GM19468 (cell line): ENCODE measurements around the gene NLRC5.

ENCODE experiments used
- ATAC-seq: cut with Tn5 transposase; IDR thresholded peaks from one replicate; pipeline ENCODE4 v1.9.1; 2021; ENCODE audit warnings: mild to moderate bottlenecking, moderate library complexity, moderate number of reproducible peaks; ENCODE audit not compliant: unreplicated experiment; ENCODE audit errors: extremely low read depth

NLRC5 gene

GRCh38 chr16:57113042-57113453 is 123.7 kb downstream of the NLRC5 start:
- ATAC-seq, result no peak

DNA sequence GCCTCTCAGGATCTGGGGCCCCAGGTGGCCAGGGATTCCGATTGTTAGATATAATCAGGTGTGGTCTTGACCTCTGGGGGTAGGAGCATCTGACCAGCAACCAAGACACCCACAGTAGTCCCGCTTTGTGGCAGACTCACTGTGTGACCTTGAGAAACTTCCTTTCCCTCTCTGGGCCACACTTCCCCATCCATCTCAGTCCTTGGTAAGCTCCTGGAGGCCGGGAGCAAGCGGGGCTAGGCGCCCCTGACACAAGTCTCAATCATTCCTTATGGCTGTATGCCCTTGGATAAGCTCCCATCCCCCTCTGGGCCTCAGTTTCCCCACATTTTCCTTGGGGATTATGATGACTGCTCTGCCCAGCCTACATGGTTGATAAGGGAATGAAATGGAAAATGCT is 124.3 kb downstream of the NLRC5 start:
- no peak for ATAC-seq

DNA sequence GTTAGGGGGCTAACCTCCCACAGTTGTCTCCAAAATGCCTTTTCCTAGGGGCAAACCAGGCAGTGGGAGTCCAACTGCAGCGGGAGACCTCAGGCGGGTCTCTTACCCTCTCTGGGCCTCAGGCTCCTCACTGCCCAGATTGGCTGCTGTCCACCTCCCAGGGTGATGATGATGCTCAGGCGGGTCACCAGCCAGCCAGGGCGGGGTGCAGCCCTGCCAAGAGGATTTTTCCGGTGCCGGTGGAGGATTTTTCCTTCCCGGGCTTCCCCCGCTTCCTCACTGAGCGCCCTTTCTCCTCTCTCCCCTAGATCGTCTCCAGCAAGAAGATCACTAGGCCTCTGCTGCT is 125.8 kb downstream of the NLRC5 start:
- no peak for ATAC-seq

- no peak for ATAC-seq
Measured at GRCh38 chr16:57115514-57116182, 126.3 kb downstream of the NLRC5 start.

- ATAC-seq, result no peak
Measured at GRCh38 chr16:57118461-57119084, 129.2 kb downstream of the NLRC5 start.

DNA sequence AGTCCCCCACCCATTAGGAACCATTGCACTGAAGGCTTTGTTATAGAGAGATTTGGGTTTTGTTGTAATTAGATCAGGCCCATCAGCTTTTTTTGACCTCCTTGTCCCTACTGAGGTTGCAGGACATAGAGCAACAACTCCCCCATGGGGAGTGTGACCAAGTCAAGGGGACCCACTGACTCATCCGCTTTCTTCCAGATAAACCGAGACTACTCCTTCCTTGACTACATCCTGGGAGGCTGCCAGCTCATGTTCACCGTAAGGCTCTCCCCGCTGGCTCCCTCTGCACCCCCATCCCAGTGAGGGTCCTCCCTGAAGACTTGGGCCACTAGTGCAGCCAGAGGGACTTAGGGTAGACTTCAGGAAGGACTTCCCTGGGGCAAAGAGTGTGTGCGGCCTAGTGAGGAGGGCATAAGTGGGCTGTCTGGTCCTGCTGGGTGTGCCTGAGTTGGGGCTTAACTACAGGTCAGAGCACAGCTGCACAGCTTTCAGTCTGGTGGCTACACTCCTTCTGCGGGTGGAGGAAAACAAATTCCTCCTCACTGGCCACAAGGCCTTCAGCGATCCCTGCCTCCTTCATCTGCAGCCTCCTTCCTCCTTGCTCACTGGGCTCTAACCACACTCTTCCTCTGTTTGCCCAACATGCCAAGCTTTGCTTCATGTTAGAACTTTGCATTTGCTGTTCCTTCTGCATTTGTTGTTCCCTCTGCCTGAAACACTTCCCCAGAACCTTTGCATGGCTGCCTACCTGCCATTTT is 134.0 kb downstream of the NLRC5 start:
- no peak for ATAC-seq

- ATAC-seq, result no peak
Measured at GRCh38 chr16:57123974-57124674, 134.8 kb downstream of the NLRC5 start.

GRCh38 chr16:57125376-57125775 is 136.0 kb downstream of the NLRC5 start:
- no peak for ATAC-seq

- no peak for ATAC-seq
Measured at GRCh38 chr16:57125969-57126368, 136.6 kb downstream of the NLRC5 start.

GRCh38 chr16:57126411-57126810 is 137.1 kb downstream of the NLRC5 start:
- ATAC-seq, result no peak

DNA sequence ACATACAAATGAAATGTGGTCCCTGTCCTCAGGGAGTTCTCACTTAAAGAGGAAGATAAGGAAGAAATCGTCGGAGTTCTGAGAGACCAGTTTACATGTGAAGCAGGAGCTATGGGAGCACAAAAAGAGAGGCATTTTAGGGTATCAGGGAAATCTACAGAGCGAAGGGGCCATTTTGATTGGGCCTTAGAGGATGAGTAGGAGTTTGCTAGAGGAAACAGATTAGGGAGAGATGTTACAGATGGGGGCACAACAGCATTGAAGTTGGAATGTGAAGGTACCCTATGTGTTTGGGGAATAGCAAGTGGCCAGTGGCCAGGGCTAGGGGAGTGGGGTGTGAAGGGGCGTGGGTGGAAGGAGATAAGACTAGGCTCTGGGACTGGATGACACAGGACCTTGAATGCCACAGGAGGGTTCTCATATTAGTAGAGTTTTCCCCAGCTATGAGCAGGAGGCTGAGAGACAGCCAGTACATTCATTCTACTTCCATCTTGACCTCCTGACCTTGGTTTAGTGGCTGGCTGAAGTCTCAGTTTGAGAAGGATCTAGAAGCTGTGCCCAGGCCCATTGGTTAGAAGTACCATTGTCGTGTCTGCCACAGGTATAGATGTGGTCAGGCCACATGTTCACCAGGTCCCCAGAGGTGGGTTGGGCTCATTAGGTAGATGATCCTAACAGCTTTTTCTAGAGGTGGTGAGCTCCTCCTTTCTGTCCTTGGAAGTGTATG is 137.8 kb downstream of the NLRC5 start:
- no peak for ATAC-seq

- ATAC-seq, result no peak
Measured at GRCh38 chr16:57127836-57128235, 138.5 kb downstream of the NLRC5 start.

DNA sequence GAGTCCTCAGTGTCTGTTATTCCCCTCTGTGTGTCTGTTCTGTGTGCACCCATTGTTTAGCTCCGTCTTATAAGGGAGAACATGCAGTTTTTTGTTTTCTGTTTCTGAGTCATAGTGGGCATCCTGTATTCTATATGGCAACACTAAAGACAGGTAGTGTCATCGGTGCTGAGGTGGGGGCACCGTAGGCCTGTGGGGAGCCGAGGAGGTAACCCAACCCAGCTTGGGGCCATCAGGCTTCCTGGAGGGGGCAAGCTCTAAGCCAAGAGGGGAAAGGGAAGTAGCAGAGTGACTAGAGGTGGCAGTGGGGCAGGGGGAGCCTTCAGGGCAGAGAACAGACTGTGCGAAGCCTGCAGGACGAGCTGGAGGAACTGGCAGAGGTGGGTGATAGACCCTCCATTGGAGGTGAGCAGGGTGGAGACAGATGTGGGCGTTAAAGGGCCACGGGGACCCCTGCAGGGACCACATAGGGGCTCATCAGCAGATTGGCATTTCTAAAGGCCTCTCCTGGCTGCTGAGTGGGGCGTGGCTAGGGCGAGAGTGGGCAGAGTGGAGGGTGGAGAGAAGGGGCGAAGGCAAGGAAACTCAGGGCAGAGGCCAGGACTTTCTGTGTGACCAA is 139.5 kb downstream of the NLRC5 start:
- no peak for ATAC-seq

GRCh38 chr16:57130950-57131321 is 141.6 kb downstream of the NLRC5 start:
- no peak for ATAC-seq

- no peak for ATAC-seq
Measured at GRCh38 chr16:57131351-57131970, 142.1 kb downstream of the NLRC5 start.

GRCh38 chr16:57132470-57132869 is 143.1 kb downstream of the NLRC5 start:
- ATAC-seq, result no peak

DNA sequence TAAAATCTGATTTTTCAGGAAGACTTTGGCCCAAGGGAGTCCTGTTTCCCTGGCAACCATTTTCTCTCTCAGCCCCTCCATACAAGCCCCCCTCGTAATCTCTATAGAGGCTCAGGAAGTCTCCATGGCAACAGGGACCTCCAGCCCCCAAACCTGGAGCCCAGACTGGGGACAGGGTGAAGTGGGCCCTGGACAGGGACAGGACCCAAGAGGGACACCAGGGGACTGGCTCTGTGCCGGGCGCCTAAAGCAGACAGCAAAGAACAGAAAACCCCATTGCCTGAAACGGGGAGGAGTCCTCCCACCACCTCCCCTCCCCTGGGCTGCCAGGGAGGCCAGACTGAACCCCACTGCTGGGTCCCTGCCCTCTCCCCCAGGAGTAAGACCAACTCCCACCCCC is 143.7 kb downstream of the NLRC5 start:
- no peak for ATAC-seq
